HG03039 (cell line): ENCODE data around the gene PJA1.

Source experiments
- ATAC-seq: cut with Tn5 transposase; IDR thresholded peaks from one replicate; pipeline ENCODE4 v1.9.1; 2021; ENCODE audit warnings: mild to moderate bottlenecking, moderate library complexity; ENCODE audit not compliant: unreplicated experiment

Gene PJA1

GRCh38 chrX:69165087-69165651, at the start of gene PJA1:
PJA1 (minus strand) TSS chrX:69165453; CDS start chrX:69163073, 2,380 bp downstream.
- peak; percentile 90 for ATAC-seq

DNA sequence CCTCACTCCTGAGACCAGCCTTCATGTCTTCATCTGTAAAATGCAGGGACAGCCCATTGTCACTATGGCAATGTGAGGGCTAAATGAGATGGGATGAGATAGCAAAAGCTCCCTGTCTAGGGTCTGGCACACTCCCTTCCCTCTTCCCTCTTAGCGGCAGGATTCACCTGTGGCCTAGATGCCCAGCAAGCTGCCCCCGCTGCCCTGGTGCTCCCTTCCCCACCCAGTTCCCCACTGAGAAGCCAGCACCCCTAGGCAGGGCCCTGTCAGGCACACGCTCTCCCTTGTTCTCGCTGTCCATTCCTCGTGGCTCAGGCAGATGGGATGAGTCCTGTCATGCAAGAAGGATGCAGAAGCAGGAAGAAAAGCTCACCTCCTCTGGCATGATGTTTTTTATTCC, 49.2 kb upstream of the PJA1 start:
- no peak for ATAC-seq

GRCh38 chrX:69211701-69212100, 46.4 kb upstream of the PJA1 start:
- no peak for ATAC-seq

- no peak for ATAC-seq
Measured at GRCh38 chrX:69210581-69210980, 45.3 kb upstream of the PJA1 start.

DNA sequence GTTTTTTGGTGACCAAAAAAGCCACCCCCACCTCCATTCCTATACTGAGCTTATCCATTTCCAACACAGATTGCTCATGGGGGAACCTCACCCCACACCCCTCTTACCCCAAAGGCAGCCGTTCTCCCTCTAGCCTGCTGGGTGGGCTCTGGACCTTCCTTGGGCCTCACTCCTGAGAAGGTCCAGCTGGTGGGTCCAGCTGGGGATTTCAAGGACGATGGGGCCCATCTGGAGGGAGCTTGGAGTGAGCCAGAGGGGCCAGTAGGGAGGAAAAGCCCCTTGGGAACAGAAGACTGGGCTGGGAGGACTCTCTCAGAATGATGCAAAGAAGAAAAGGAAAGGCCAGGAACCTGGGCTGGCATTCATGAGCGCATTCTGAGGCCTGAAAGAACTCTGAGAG, 42.0 kb upstream of the PJA1 start:
- no peak for ATAC-seq

- no peak for ATAC-seq
Measured at GRCh38 chrX:69203638-69204037, 38.4 kb upstream of the PJA1 start.

- no peak for ATAC-seq
Measured at GRCh38 chrX:69197690-69198089, 32.4 kb upstream of the PJA1 start.

- ATAC-seq = no peak
Measured at GRCh38 chrX:69196666-69197065, 31.4 kb upstream of the PJA1 start.

DNA sequence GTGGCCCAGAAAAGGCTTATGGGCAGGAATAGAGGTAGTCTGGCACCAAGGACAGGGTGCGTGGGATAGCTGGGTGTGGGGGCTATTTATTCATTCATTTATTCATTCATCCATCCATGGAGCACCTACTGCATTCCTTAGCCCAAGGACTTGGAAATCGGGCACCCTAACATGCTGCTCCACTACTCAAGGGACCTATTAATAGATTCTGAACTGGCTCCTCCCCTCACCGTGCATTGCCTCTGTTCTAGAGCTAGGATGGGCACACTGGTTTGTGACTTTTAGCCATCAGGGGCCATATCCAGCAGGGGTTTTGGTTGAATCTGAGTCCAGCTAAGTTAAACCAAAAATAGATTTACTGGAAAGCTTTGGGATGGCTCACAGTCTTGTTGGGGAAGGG, 30.6 kb upstream of the PJA1 start:
- ATAC-seq = no peak

- ATAC-seq = no peak
Measured at GRCh38 chrX:69195192-69195591, 29.9 kb upstream of the PJA1 start.

- ATAC-seq = no peak
Measured at GRCh38 chrX:69192603-69193002, 27.4 kb upstream of the PJA1 start.

DNA sequence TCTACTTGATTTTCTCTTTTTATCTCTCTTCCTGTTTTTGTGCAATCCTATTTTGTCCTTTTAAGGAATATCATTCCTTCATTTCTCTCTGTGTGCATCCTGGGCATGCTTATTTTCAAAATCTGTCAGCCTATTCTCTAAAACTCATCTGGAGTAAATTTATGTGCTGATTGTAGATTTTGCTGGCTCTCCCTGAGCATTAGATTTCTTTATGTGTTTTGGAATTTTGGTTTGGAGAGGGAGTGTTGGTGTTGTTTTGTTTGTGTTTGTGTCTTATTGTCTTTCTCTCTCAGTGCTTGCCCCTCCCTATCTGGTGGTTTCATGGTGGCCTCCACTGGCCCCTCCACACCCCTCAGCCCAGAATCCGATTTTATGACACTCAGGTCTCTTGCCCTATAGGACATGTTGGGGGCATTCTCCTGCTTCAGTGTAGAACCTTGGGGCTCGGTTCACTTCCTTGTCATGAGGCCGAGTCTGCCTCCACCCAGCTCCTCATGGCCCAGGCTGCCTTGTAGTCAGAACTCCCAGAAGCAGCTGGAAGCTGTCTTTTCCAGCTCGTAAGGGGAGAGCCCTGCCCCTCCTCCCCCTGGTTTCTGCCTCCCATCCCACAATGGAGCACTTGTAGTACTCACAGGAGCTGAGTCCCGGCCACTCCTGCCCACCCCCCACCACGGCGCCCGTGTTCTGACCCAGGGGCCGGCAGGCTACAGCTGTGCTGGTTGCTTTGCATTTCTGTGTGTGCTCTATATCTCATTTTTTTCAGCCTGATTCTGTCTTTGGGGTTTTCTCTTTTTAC, 24.5 kb upstream of the PJA1 start:
- ATAC-seq = no peak

- ATAC-seq = no peak
Measured at GRCh38 chrX:69186651-69187050, 21.4 kb upstream of the PJA1 start.

DNA sequence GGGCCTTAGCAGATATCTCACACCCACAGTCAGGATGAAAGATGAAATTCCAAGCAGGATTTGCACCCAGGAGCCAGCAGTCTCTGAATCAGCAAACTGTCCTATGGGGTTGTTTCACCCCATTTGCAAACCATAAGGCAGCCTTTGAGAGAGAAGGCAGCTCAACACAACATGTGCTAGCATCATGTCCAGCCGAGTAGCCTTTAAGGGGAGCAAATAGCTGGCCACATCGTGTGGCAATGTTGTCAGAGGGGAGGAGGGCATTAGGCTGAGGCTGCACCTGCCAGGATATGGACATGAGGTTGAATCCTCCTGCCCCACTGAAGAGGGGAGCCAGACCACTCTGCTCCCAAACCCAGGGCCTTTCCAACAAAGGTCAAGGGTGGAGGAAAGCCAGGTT, 20.6 kb upstream of the PJA1 start:
- no peak for ATAC-seq

- ATAC-seq = no peak
Measured at GRCh38 chrX:69185141-69185540, 19.9 kb upstream of the PJA1 start.

GRCh38 chrX:69182818-69183380, 17.6 kb upstream of the PJA1 start:
- ATAC-seq = no peak

GRCh38 chrX:69179380-69179911, 14.2 kb upstream of the PJA1 start:
- no peak for ATAC-seq

GRCh38 chrX:69178592-69178991, 13.3 kb upstream of the PJA1 start:
- ATAC-seq = no peak

- ATAC-seq = no peak
Measured at GRCh38 chrX:69177511-69178162, 12.4 kb upstream of the PJA1 start.

DNA sequence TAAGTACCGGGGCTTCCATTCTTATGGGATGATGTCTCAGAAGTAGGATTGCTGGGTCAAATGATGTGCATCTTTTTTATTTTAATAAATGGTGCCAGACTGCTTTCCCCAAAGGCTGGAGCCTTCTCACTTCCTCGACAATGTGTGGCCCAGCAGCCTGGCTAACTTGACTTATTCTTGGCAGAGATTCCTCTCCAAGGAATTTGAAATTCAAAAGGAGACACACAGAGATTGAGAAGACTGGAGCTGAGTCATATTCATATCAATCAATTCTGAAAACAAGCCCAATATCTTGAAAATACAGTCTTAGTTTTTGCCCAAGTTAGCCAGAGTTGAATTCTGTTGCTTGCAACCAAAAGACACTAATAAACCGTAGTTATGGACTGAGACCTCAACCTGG, 10.8 kb upstream of the PJA1 start:
- ATAC-seq = no peak

GRCh38 chrX:69173906-69174305, 8.7 kb upstream of the PJA1 start:
- ATAC-seq = no peak

- no peak for ATAC-seq
Measured at GRCh38 chrX:69172937-69173336, 7.7 kb upstream of the PJA1 start.
